ENCODE measurements around the gene LHFPL2.

The LHFPL2 gene

DNA sequence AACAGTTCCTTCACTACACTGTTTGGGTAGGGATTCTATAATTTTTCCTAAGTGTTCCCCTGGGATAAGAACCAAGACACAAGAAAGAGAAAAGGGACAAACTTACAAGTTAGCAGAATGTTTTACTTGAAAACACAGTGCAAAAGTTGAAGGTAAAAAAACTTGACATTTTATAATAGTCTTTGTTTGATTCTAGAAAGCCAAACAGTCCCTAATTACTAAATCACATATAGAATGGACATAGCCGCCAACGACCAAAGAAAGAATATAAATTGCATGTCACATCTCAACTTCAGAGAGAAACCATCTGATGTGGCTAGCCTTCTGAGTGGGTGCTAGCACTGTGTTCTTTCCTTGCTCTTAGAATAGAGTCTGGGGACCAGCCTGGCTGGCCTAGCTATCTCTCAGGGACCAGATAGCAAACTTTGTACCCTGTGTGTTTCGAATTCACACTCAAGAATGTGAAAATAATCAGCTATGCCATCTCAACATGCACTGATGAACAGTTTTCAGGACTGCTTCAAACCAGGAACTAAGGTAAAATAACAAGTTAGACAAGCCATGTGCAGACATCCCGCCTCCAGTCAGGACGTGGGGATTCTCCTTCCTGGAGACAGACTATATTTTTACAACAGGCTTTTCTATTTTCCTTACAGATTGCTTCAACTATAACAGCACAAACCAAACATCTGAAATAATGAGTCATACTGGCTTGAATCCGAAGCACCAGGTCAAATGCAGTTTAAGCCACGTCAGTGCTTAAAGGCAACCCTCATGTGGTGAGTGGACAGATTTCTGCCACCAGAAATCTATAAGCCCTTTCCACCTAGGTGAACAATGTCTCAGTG, 53.7 kb downstream of the LHFPL2 start:
- Mint-ChIP-seq H3K9me3 (no peaks in the 10 kb centered on the region), H3K27me3 (ENCODE audit: low read depth) (peaks cover 12% of the 10 kb centered on the region), H3K4me1 (ENCODE audit: low read depth) (no peaks in the 10 kb centered on the region), H3K36me3 (ENCODE audit: low read depth) (no peaks in the 10 kb centered on the region), H3K27ac (no peak overlapping the region), H3K4me3 (no peak overlapping the region)

DNA sequence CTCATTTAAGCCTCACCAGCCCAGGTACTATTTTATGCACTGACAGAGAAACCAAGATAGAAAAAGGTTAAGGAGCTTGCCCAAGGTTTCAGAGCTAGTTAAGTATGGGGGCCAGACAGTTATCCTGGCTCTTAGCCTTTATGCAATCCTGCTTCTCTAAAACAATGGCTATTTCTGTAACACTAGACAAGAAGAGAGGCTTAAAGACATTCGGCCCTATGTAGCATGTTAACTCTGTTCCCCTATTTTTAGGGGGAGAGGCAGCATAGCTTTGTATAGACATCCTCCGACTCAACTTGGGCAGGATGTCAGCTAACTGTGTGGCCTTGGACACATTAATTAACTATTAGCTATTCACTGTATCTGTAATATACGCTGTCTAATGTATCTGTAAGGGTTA, 54.6 kb downstream of the LHFPL2 start:
- peaks cover 12% of the 10 kb centered on the region for H3K27me3 Mint-ChIP-seq (ENCODE audit: low read depth)
- H3K9me3 Mint-ChIP-seq, result no peaks in the 10 kb centered on the region
- no peaks in the 10 kb centered on the region for H3K4me1 Mint-ChIP-seq (ENCODE audit: low read depth)
- no peak overlapping the region for H3K27ac Mint-ChIP-seq
- H3K36me3 Mint-ChIP-seq (ENCODE audit: low read depth), result no peaks in the 10 kb centered on the region
- no peak overlapping the region for H3K4me3 Mint-ChIP-seq

DNA sequence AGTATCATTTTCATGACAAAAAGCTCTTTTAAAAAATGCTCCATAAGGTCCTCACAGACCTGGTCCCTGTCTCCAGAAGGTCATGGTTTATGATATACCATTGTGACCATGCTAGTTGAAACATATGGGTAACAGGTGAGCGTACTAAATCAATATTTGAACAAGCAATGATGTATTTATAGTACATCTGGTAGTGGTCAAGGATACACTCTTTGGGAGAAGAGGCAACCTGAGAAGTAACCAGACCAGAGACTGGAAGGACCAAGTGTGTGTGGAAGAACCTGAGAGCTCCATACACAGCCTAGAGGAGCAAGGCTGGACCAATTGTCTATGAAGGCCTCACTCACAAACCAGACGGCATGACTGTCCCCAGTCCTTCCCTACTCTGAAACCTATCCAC, 55.1 kb downstream of the LHFPL2 start:
- Mint-ChIP-seq H3K27me3 (ENCODE audit: low read depth) (peaks cover 12% of the 10 kb centered on the region), H3K36me3 (ENCODE audit: low read depth) (no peaks in the 10 kb centered on the region), H3K9me3 (no peaks in the 10 kb centered on the region), H3K4me1 (ENCODE audit: low read depth) (no peaks in the 10 kb centered on the region), H3K27ac (no peak overlapping the region), H3K4me3 (no peak overlapping the region)

DNA sequence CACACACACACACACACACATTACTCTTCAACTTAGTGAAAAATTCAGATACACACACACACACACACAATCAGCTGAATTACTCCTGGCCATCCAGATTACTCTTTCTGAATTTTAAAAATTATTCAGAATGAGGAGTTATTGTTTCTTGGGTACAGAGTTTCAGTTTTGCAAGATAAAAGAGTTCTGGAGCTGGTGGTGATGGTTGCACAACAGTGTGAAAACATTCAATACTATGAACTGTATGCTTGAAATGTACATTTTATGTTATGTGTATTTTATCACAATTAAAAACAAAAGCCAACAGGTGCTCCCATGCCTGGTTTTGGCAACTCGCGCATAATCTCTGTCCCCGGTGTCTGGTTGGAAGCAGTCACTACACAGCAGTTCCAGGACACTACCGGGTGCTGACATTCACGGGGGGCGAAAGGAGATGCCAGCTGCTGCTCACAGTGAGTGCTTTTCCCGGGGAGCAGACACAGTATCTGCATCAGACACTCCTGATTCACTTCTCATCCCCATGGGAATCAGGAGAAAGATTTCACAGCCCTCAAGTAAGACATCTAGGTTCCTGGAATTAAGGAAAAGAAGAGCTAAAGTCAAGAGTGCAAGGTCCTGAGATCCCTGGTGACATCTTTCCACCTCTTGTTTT, 55.7 kb downstream of the LHFPL2 start:
- Mint-ChIP-seq H3K27ac (no peak overlapping the region), H3K27me3 (ENCODE audit: low read depth) (peaks cover 12% of the 10 kb centered on the region), H3K4me3 (no peak overlapping the region), H3K36me3 (ENCODE audit: low read depth) (no peaks in the 10 kb centered on the region), H3K4me1 (ENCODE audit: low read depth) (no peaks in the 10 kb centered on the region), H3K9me3 (no peaks in the 10 kb centered on the region)

DNA sequence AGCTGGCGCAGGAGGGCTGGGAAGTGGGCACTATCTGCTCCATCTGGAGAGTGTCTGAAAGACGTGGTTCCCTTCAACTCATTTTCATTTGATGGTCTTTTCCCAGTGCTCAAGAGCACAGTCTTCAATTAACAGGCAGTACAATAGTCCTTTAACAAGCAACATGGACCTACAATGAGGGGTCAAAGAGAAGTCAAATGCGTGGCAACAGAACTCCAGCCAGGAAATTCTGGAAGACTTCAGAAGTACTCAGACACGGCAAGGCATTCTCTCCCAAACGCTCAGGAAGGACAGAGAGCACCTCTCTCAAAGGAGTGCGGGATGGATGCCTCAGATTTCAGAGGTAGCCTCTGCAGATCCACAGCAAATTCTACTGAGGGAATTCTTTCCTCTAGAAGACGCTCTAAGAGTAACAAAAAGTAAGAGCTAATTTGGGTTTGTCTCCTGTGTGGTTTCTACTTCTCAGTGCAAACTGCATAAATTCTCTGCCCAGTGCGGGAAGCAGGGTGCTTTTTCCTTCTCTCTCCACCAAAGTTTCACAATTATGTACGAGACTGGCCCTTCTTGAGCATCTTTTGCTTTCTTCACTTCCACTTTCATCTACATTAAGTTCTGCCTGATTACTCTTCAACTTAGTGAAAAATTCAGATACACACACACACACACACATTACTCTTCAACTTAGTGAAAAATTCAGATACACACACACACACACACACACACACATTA, 56.4 kb downstream of the LHFPL2 start:
- Mint-ChIP-seq H3K27me3 (ENCODE audit: low read depth) (peaks cover 8% of the 10 kb centered on the region), H3K27ac (no peak overlapping the region), H3K9me3 (no peaks in the 10 kb centered on the region), H3K4me1 (ENCODE audit: low read depth) (no peaks in the 10 kb centered on the region), H3K4me3 (no peak overlapping the region), H3K36me3 (ENCODE audit: low read depth) (no peaks in the 10 kb centered on the region)

DNA sequence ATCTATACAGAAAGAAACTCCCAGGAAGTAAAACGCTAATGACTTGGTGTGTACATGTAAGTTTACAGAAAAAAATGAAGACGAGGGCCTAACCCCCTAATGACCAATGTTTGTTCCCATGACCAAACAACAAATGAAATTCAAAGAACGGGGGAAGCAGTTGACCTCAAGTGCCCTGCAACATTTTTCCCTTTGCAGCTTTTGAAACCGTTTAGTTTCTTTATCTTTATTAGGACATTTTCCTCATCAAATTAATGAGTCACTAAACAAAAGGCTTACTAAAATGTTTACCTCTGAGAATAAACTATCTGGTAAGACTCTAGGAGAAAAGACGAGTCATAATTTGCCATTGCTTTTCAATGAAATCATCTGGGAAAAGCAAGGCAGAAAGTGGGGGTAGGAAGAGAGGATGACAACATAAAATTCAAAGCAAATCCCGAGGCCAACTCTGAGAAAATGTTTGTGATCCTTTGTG, 57.4 kb downstream of the LHFPL2 start:
- Mint-ChIP-seq H3K4me1 (ENCODE audit: low read depth) (no peaks in the 10 kb centered on the region), H3K27ac (no peak overlapping the region), H3K9me3 (no peaks in the 10 kb centered on the region), H3K4me3 (no peak overlapping the region), H3K36me3 (ENCODE audit: low read depth) (no peaks in the 10 kb centered on the region), H3K27me3 (ENCODE audit: low read depth) (peaks cover 7% of the 10 kb centered on the region)

DNA sequence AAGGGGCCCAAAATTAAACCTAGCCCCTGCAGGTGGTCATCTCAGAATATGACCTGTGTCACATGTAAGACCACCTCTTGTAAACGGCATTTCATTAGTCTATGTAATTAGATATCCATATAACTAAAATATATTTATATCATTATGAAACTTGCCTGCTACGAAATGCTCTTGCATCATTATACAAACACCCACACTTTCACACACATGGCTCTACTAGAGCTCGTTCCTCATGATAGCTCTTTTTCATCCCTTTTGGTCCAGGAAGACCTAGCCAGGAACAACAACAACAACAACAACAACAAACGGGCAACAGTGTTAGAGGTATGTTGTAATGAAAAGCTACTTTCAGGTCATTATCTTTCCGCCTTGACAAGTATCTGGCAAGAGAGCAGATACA, 58.6 kb downstream of the LHFPL2 start:
- H3K36me3 Mint-ChIP-seq (ENCODE audit: low read depth), result no peaks in the 10 kb centered on the region
- H3K4me3 Mint-ChIP-seq, result no peak overlapping the region
- no peak overlapping the region for H3K27ac Mint-ChIP-seq

DNA sequence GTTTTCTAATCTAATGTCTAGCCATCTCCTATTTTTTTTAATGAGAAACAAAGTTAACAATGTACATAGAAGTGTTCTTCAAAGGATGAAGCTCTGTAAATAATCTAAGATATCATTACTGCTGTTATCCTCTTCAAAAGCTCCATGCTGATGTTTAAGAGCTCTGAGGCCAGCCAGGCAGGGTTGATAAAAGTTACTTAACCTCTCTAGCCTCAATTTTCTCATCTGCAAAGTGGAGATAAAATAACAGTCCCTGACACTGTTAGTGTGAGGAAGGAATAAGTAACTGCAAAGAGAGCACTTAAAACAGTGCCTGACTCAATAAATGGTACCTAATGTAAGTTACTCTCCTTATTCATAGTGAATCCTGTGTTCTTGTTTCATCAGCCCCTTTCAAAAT, 60.1 kb downstream of the LHFPL2 start:
- Mint-ChIP-seq H3K27me3 (ENCODE audit: low read depth) (peaks cover 4% of the 10 kb centered on the region), H3K4me1 (ENCODE audit: low read depth) (no peaks in the 10 kb centered on the region), H3K27ac (no peak overlapping the region), H3K4me3 (no peak overlapping the region), H3K36me3 (ENCODE audit: low read depth) (no peaks in the 10 kb centered on the region), H3K9me3 (no peaks in the 10 kb centered on the region)

More for the DNA sequence above, 58.6 kb downstream of the LHFPL2 start:
- no peaks in the 10 kb centered on the region for H3K9me3 Mint-ChIP-seq
- no peaks in the 10 kb centered on the region for H3K4me1 Mint-ChIP-seq (ENCODE audit: low read depth)
- peaks cover 7% of the 10 kb centered on the region for H3K27me3 Mint-ChIP-seq (ENCODE audit: low read depth)

DNA sequence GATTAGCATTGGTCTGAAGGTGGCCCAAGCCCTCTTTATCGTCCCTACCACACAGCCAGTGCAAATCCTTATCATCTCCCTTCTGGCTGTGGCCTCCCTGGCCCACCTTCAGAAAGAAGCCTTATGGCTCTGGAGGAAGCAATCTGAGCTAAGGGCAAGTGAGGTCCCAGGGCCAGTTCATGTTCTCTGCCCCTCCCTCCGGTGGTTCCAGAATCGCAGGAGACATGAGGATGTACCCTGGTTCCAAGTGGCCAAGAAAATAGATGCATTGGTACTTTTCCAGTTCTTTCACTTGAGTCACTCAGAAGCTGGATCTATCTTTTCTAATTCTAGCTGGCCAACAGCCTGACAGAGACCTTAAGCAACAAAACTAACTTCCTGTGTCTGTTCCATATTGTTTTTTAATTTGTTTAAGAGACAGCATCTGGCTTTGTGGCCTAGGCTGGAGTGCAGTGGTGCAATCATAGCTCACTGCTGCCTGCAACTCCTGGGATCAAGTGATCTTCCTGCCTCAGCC, 60.7 kb downstream of the LHFPL2 start:
- no peak overlapping the region for H3K4me3 Mint-ChIP-seq
- no peak overlapping the region for H3K27ac Mint-ChIP-seq
- H3K4me1 Mint-ChIP-seq (ENCODE audit: low read depth), result no peaks in the 10 kb centered on the region

DNA sequence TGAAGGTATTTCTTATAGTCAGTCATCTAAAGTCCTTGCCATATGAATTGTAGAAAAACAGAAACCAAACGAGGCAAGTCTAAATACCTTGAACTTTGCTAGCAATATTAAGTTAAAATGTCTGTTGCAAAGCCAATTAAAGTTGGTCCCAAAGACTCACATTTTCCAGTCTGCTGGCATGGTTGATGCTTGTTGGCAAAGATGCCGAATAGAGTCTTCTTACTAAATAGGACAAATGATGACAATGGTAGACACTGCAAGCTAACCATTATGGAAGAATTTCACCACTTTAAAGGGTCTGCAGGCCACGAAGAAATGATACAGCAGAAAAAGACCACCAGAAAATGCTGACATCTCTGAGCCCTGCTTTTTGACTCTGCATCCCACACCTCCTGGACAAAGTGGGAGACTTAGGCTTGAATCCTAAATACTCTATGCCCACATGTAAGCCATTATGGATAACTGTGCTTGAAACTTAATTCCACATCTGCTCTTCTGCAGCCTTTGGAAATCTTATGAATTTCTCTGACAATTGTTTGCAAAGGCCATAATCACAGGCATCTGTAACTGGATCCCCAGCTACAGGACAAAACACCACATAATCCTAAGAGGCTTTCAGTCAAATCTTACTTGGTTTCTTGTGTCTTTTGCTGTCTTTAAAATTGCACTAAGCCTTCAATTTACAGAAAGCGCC, 61.3 kb downstream of the LHFPL2 start:
- no peaks in the 10 kb centered on the region for H3K4me1 Mint-ChIP-seq (ENCODE audit: low read depth)
- H3K27me3 Mint-ChIP-seq (ENCODE audit: low read depth), result no peaks in the 10 kb centered on the region
- H3K9me3 Mint-ChIP-seq, result no peaks in the 10 kb centered on the region
- H3K36me3 Mint-ChIP-seq (ENCODE audit: low read depth), result no peaks in the 10 kb centered on the region
- no peak overlapping the region for H3K4me3 Mint-ChIP-seq
- H3K27ac Mint-ChIP-seq, result no peak overlapping the region

More for the DNA sequence above, 60.7 kb downstream of the LHFPL2 start:
- no peaks in the 10 kb centered on the region for H3K9me3 Mint-ChIP-seq
- no peaks in the 10 kb centered on the region for H3K27me3 Mint-ChIP-seq (ENCODE audit: low read depth)
- H3K36me3 Mint-ChIP-seq (ENCODE audit: low read depth), result no peaks in the 10 kb centered on the region

DNA sequence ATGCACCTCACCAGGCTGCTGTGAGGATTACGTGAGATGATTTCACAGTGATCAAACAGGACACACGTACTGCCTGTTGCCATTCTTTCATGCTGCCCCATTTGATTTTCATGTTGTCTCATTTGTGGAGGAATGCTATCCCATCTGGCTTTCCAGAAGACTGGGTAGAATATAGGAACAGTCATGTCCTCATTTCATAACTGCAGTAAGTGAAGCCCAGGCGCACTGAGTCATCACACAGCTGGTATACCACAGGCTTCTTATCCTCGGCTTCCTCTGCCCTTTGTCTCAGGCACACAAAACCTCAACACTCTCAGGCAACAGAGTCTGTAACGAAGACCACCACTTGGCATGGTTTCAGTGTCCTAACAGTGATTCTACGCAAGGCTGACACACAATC, 62.3 kb downstream of the LHFPL2 start:
- Mint-ChIP-seq H3K4me3 (no peak overlapping the region), H3K27ac (no peak overlapping the region)

DNA sequence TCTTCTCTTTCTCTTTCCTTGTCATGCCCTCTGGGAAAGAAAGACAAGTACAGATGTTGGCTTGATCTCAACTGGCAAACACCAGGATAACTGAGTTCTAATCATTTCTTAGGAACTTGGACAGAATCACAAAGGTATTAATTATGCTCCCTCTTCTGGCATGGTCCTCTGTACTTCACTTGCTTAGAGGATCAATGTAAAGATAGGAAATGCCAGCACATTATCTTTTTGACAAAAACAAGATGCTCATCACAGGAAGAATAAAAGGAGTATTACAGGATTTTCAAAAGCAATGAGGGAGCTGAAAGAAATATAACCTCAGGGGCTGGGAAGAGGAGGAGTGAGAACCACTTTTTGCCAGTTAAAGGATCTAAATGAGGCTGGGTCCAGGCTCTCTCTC, 70.6 kb downstream of the LHFPL2 start:
- no peak overlapping the region for H3K27ac Mint-ChIP-seq
- no peak overlapping the region for H3K4me3 Mint-ChIP-seq
- H3K4me1 Mint-ChIP-seq (ENCODE audit: low read depth), result no peaks in the 10 kb centered on the region
- no peaks in the 10 kb centered on the region for H3K9me3 Mint-ChIP-seq
- no peaks in the 10 kb centered on the region for H3K36me3 Mint-ChIP-seq (ENCODE audit: low read depth)
- no peaks in the 10 kb centered on the region for H3K27me3 Mint-ChIP-seq (ENCODE audit: low read depth)

More for the DNA sequence above, 62.3 kb downstream of the LHFPL2 start:
- H3K4me1 Mint-ChIP-seq (ENCODE audit: low read depth), result no peaks in the 10 kb centered on the region
- H3K36me3 Mint-ChIP-seq (ENCODE audit: low read depth), result no peaks in the 10 kb centered on the region
- no peaks in the 10 kb centered on the region for H3K9me3 Mint-ChIP-seq
- H3K27me3 Mint-ChIP-seq (ENCODE audit: low read depth), result no peaks in the 10 kb centered on the region

DNA sequence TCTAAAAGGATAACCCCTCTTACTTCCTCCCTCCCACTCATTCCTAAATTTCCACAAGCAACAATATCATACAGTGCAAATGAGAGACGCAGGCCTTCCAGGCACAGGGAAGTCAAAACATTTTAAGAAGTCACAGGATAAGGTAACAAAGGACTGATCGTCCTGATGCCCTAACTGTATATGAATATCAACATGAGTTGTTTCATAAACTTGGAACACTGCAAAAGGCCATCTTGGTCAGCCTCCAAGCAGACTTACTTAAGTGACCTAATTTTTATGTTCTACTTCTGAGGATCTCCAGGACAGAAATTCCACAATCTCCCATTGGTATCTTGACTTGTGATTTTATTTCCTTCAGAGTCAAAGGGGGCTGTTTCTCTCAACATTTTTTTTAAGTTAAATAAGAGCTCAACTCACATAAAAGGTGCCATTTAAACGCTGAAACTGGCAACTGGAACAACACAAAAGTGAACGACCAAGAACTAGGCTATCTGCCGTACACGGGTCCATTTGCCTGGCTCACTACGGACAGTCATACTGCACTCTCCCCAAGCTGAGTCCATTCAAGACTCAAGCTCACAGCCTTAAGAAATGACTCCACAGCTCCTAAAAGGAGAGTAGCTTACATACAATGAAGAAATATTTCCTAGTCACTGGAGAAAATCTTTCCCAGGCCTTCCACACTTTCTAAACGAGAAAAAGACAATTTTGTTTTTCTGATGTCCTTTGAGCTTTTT, 71.3 kb downstream of the LHFPL2 start:
- Mint-ChIP-seq H3K4me1 (ENCODE audit: low read depth) (no peaks in the 10 kb centered on the region), H3K9me3 (no peaks in the 10 kb centered on the region), H3K27me3 (ENCODE audit: low read depth) (no peaks in the 10 kb centered on the region), H3K27ac (no peak overlapping the region), H3K4me3 (no peak overlapping the region), H3K36me3 (ENCODE audit: low read depth) (no peaks in the 10 kb centered on the region)

All from T-helper 1 cell treated with Interleukin-12 subunit alpha and Interleukin-12 subunit beta and Interleukin-4 antibody, amounts not matched to agents 30 μg/mL and 1 μg/mL, for 36 hours (primary cell).